GM18951 (cell line): ENCODE data around the gene GGT1.

Experiments used
- POLR2A ChIP-seq: IDR thresholded peaks from 4 replicates; pipeline ENCODE4 v1.6.1; 2011; ENCODE audit warnings: mild to moderate bottlenecking; ENCODE audit not compliant: insufficient read length, insufficient read depth; ENCODE audit errors: extremely low read depth
- in situ Hi-C: fragments of 300-500 bp; cut with MboI; formaldehyde crosslinking; loops from one replicate; pipeline ENCODE4 v1.12.0; 2022; ENCODE audit warnings: low sequenced_read_pairs, mixed read lengths, inconsistent platforms; ENCODE audit not compliant: unreplicated experiment

The GGT1 gene

DNA sequence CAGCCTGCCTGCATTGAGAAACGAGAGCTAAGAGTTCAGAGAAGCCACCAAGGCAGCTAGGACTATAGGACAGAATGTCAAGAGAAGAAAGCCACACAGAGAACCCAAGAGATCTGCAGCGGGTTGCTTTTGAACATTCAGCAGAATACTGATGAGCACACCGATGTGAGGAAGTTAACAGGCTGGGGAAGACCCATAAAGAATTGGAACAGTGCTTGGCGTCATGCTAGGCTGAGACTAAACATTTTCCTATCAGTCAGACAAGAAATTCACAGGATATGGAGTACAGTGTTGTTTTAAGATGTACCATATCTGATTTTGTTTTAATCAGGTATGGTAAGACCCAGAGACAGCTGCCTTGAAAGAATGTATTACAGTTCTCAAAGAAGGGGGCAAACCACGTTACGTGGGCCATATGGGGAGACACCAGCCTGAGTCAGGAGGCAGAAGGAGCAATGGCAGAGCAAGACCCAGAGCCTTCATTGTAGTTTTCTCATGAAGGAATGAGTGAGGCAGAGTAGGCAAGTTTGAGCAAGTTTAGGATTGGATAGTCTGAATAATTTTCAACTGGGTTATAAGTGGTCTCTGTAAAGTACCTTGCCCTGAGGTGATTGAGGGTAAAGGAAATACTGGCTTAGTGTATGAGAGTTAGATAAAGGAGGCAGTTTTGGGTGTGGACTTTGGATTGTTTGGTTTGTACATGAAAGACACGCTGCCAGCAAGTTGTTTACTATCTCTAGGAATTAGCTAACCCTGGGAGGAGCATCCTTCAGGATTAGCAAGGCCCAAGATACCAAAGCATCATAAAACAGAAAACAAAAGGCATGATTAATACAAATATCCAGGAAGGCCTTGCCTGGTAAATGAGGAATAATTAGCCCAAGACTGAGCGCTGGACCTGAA lies 24.4 kb upstream of the GGT1 start:
- no peak for TF ChIP-seq POLR2A
- in situ Hi-C loops: no loop called here

DNA sequence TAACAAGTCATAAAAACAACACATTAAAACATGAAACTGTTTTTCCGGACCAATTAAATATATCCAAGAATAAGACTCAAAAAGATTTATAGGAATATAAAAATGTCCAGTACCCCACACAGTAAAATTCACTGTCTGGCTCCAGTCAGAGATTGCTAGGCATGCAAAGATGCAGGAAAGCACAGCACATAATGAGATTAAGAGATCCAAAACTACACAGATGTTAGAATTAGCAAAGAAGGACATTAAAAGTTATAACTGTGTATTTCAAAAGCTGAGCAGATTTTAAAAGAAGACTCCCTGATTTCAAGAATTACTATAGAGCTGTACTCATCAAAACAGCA lies 23.8 kb upstream of the GGT1 start:
- in situ Hi-C loops: no loop called here

DNA sequence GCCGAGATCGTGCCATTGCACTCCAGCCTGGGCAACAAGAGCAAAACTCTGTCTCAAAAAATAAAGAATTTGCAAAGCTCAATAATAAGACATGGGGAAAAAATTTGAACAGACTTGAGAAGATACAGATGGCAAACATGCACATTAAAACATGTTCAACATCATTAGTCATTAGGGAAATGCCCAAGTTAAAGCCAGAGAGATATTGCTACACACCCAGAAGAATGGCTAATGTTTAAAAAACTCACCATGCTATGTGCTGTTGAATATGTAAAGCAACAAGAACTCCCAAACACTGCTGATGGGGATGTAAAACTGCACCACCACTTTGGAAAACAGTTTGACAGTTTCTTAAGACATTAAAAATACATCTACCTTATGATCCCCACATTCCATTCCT lies 22.7 kb upstream of the GGT1 start:
- in situ Hi-C loops: no loop called here
- no peak for TF ChIP-seq POLR2A

More for the DNA sequence above, 23.8 kb upstream of the GGT1 start:
- TF ChIP-seq POLR2A: no peak

DNA sequence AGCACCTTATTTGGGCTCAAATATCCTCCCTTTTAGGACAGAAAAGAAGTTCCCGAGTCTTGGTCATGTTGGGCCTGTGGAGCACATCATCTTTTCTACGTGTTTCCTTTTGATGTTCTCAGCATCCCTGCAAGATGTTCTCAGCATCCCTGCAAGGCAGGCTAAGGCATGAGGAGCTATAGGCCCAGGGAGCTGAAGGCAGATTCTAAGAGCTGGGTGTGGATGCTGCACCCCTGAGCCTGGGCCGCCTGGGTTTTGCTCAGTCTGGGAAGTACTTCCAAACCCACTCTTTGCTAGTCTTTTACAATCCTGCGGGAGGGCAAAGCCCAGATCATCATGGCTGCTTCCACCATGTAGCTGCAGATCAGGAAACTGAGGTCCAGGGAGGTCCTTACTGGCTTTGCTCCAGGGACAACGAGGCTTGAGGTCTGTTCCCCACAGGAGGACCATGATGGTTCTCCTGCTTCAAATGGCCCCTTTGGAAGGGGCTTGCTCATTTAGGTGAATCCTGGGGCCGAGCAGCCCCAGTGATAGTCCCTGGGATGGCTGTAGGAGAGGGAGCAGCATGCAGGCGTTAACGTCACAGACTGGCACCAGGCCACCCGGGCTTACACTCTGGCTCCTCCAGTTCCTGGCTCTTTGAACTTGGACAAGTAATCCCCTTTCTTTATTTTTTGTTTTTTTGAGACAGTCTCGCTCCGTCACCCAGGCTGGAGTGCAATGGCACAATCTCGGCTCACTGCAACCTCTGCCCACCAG lies 20.8 kb upstream of the GGT1 start:
- in situ Hi-C loops: no loop called here

DNA sequence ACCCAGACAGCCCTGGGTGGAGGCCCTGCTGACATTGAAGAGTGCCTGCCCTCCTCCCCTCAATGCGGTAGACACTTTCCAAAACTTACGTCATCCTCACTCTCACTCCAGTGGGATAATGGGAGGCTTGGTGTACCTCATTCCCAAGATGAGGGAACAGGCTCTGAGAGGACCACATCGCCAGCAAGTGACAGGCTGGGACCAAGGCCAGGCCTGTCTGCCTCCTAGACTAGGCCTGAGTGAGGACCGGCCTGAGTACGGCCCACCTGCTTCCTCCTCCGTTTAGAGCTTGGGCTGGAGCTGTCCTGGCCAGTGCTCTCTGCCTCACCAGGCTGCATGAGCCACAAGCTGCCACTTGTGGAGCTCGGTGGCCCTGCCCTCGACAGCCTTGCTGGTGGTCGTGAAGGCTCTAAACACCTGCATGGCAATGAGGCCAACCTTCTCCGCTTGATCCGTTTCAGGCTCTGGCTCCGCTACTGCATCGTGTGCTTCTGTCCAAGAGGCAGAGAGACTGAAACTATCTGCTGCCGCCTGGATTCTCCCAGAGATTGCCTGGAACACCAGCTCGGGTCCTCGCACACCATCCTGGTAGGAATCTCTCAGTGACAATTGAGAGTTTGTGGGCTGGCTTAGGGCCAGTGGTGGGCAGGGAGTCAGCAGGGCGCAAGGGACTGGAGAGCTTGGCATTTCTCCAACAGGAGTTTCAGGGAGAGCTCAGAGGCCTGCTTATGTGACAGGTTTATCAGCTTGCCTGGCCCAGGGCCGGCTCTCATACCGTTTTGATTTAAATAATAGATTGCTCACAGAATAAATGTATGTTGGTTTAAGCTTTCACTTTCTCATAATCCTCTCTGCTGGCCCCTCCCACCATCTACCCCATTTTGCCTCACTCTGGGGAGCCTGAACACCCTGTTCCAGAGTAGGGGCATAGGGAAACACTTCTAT lies 19.5 kb upstream of the GGT1 start:
- no peak for TF ChIP-seq POLR2A
- in situ Hi-C loops: no loop called here

More for the DNA sequence above, 20.8 kb upstream of the GGT1 start:
- TF ChIP-seq POLR2A: no peak

DNA sequence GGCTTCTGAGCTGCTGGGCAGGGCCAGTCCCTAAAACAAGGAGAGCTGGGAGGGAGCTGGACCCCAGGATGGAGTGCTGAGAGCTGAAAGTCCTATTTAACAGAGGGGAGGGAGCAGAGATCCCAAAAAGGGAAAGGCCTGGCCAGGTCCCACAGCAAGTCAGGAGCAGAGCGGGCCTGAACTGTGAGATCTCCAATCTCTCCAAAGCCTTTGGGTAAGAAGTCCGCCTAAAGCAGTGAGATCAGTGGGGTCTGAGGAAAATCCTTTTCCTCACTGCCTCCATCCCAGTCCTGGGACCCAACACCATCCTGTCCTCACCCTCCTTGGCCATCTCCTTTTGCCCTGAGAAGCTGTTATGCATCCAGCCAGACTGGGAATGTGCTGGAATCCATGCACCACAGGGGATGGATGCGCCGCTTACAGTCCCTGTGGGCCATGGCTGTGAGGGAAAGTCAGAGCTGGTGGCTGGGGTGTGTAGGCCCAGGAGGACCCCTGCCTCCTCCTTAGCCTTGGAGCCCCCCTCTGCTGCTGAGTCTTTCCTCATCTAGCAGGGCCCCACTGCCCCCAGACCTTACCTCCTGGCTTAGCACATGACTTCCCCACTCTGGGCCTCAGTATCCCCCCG lies 18.7 kb upstream of the GGT1 start:
- TF ChIP-seq POLR2A: no peak
- in situ Hi-C loops: no loop called here

DNA sequence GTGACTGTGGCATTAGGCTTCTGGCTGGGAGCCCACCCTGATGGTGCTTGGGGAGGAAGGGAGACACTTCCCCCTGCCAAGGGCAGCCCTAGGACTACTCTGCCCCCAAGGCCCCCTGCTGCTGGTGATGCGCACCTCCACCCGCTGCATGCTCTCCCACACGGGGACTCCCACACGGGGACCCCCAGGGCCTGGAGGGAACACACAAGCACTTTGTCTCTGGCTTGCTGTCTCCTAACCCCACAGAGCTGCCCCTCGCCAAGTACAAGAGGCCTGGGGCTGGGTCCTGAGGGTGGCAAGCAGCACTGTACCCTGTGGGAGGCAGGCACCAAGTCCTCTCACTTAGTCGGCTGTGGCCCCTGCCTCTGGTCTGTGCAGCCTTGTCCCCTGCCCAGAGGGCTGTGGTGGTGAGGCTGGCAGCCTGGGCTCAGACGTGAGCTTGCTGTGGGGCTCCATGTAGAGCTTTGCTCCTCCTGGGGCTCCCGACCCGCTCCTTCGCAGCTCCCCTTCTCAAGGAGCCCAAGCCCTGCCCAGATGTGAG lies 18.1 kb upstream of the GGT1 start:
- in situ Hi-C loops: no loop called here
- no peak for TF ChIP-seq POLR2A

DNA sequence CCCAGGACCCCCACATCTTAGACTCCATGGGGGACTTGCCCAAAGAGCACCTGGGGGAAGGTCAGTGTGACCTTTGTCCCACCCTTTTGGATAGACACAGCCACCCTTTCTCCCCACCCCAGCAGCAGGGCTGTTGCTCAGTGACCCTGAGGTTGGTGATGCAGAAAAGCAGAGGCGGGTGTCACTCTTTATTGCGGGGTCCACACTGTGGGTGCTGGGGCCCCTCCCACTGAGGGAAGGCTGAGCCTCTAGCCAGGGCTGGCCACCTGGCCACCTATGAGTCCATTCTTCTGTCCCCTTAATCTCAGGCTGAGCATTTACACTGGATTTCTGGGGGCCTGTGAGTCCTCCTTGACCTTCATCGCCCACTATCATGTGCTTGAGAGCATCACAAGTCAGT lies 17.5 kb upstream of the GGT1 start:
- no peak for TF ChIP-seq POLR2A
- in situ Hi-C loops: no loop called here

DNA sequence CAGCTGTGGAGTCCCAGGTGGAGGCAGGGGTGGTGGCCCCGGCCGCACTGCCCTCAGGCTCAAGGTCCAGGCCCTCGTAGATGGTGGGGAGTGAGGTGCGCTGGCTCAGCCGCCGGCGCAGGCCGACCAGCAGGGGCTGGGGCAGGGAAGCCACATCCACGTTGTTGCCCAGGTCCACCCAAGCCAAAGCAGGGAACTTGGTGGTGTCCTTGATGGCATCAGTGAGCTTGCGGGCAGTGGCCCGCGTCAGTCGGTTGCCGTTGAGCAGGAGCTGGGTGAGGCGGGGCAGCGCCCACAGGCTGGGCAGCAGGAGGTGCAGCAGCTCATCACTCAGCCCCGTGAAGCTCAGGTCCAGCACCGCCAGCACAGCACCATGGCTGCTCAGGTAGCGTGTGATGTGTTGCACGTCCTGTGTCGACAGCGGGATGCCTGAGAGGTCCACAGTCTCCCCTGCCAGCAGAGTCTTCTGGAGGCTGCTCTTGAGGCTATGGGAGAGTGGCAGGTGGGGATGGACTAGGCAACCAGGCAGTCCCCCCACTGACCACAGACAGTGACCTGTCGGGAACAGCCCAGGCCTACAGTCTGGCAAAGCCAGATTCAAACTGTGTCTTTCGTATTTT lies 17.0 kb upstream of the GGT1 start:
- in situ Hi-C loops: no loop called here
- no peak for TF ChIP-seq POLR2A

DNA sequence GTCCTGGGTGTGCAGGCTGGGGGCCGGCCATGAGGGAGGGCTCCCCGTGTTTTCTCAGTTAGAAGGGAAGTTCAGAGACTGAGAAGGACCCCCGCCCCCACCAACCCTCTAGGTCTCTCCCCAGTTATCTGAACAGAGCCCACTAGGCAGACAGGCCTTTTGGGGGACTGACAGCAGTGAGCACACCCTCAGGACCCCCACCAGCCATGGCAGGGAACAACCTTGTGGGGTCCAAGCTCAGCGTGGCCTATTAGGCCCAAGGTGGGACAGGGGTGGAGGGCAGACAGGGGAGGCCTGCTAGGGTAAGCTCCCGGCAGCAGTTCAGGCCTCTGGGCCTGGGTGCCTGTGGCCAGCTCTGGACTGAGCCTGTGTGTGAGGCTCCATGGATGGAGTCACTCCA lies 15.7 kb upstream of the GGT1 start:
- TF ChIP-seq POLR2A: no peak
- in situ Hi-C loops: no loop called here

DNA sequence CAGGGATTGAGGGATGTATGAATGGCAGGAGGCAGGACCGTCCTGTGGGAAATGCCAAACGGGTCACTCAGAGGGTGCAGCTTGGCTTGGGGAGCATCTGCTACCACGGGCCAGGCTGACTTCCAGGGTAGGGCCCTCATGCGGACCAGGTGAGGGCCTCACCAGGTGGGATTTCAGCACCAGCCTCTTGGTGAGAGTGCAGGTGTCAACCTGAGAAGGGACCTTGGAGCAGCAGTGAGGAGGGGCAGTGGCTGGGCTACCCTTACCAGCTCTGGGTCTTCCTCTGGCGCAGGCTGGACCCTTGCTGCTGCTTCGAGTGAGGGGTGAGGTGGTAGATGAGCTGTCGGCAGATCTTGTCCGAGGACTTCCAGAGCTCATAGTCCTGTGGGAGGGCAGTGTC lies 15.0 kb upstream of the GGT1 start:
- in situ Hi-C loops: no loop called here
- TF ChIP-seq POLR2A: no peak

DNA sequence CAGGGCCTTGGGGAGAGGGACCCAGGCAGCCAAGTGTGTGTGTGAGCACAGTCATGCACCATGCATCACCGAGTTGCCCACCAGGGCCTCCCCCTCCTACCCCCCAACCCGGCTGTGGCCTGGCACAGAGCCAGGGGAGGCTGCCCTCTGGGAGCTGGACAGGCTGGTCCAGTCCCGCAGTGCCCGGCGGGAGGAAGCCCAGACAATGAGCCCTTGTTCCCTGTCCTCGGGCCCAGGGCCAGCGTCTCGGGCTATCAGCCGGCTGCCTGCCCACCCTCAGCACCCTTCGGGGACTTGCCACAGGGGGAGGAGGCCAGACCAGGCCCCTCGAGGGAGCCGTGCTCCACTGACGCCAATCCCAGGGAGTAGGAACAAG lies 14.6 kb upstream of the GGT1 start:
- TF ChIP-seq POLR2A: no peak
- in situ Hi-C loops: no loop called here
